HTR-8/SVneo (cell line): ENCODE data around the gene DHRS3.

Experiments
- DNase-seq: peaks from one replicate; pipeline ENCODE4 v3.0.0; 2011; ENCODE audit warnings: low spot score, mixed read lengths; ENCODE audit not compliant: insufficient read length
- FAIRE-seq: peaks from 2 replicates; lab custom pipeline; 2011; peaks lifted over from hg19 to GRCh38; lab: Jason Lieb, UNC

Gene DHRS3

GRCh38 chr1:12640958-12641272 lies 22.9 kb upstream of the DHRS3 start:
- no peak for FAIRE-seq
- no peak for DNase-seq

GRCh38 chr1:12640237-12640957 lies 22.4 kb upstream of the DHRS3 start:
- DNase-seq (no peak), FAIRE-seq (no peak)

GRCh38 chr1:12637693-12638092 lies 19.7 kb upstream of the DHRS3 start:
- FAIRE-seq = no peak
- DNase-seq = no peak

- DNase-seq (peak; percentile 76), FAIRE-seq (peak; percentile 79)
These were observed 18.3 kb upstream of the DHRS3 start for GRCh38 chr1:12636098-12636950.

- DNase-seq (no peak), FAIRE-seq (no peak)
These were observed 16.7 kb upstream of the DHRS3 start for GRCh38 chr1:12634696-12635202.

- DNase-seq = no peak
These were observed 16.1 kb upstream of the DHRS3 start for GRCh38 chr1:12634156-12634555.

GRCh38 chr1:12631571-12631970 lies 13.6 kb upstream of the DHRS3 start:
- FAIRE-seq = no peak
- DNase-seq = no peak

More at GRCh38 chr1:12634156-12634555, 16.1 kb upstream of the DHRS3 start:
- FAIRE-seq = no peak

GRCh38 chr1:12630946-12631530 lies 13.0 kb upstream of the DHRS3 start:
- DNase-seq = no peak
- FAIRE-seq = no peak

GRCh38 chr1:12629985-12630760 lies 12.2 kb upstream of the DHRS3 start:
- DNase-seq = no peak
- FAIRE-seq = no peak

- FAIRE-seq (no peak), DNase-seq (no peak)
These were observed 11.5 kb upstream of the DHRS3 start for GRCh38 chr1:12629511-12629956.

- DNase-seq = no peak
- no peak for FAIRE-seq
These were observed 9.3 kb upstream of the DHRS3 start for GRCh38 chr1:12627296-12627695.

- DNase-seq (no peak), FAIRE-seq (no peak)
These were observed 8.9 kb upstream of the DHRS3 start for GRCh38 chr1:12626888-12627287.

- no peak for DNase-seq
- no peak for FAIRE-seq
These were observed 7.3 kb upstream of the DHRS3 start for GRCh38 chr1:12625276-12625675.

- DNase-seq (no peak), FAIRE-seq (no peak)
These were observed 4.5 kb upstream of the DHRS3 start for GRCh38 chr1:12622506-12622905.

GRCh38 chr1:12621346-12622335 lies 3.6 kb upstream of the DHRS3 start:
- FAIRE-seq (no peak), DNase-seq (no peak)

- no peak for FAIRE-seq
These were observed 2.9 kb upstream of the DHRS3 start for GRCh38 chr1:12620931-12621330.

GRCh38 chr1:12620488-12620865 lies 2.5 kb upstream of the DHRS3 start:
- FAIRE-seq (no peak), DNase-seq (no peak)

More at GRCh38 chr1:12620931-12621330, 2.9 kb upstream of the DHRS3 start:
- DNase-seq = no peak

- FAIRE-seq = no peak
- DNase-seq = peak; percentile 67
These were observed 1.9 kb upstream of the DHRS3 start for GRCh38 chr1:12619792-12620487.
